ENCODE measurements around the gene ARF6. TPM values are rescaled to one million over a fixed set of nuclear protein-coding genes. Genes with fewer than 3 reads are reported as not detected.

The ARF6 gene
- total RNA-seq, 2 donors from 2014 or later = 136 to 161 TPM

DNA sequence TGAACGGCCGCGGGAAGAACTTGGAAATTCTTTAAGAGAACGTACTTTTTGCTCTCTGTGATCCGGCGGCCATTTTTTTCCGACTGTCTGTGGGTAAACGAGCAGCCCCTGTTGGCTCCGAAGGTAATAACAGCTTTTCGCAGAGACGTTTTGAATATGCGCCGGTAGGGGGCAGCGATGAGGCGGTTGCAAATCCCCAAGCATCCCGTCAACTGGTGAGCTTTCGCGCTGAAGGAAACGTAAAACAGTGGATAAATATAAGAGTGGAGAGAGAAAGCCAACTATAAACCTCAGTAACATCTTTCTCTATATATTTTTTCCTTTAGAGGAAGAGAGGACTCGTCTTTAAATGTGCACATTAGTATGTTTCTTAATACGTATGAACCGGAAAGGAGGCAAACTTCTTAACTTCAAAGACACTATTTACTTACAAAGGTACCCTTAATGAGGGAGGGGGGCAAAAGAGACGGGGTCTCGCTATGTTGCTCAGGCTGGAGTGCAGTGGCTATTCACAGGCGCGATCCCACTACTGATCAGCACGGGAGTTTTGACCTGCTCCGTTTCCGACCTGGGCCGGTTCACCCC lies 30.7 kb upstream of the ARF6 start:
- H3K27ac ChIP-seq = peak overlapping the region; percentile 94
- no peaks in the 10 kb centered on the region for H3K9me3 ChIP-seq
- DNase-seq = peak; percentile 84
- TF ChIP-seq, protein P1, sequence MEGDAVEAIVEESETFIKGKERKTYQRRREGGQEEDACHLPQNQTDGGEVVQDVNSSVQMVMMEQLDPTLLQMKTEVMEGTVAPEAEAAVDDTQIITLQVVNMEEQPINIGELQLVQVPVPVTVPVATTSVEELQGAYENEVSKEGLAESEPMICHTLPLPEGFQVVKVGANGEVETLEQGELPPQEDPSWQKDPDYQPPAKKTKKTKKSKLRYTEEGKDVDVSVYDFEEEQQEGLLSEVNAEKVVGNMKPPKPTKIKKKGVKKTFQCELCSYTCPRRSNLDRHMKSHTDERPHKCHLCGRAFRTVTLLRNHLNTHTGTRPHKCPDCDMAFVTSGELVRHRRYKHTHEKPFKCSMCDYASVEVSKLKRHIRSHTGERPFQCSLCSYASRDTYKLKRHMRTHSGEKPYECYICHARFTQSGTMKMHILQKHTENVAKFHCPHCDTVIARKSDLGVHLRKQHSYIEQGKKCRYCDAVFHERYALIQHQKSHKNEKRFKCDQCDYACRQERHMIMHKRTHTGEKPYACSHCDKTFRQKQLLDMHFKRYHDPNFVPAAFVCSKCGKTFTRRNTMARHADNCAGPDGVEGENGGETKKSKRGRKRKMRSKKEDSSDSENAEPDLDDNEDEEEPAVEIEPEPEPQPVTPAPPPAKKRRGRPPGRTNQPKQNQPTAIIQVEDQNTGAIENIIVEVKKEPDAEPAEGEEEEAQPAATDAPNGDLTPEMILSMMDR (IDR thresholded peaks at IDR 0.05) = peak; percentile 100
- peaks cover under 1% of the 10 kb centered on the region for H3K4me1 ChIP-seq
- no peaks in the 10 kb centered on the region for H3K27me3 ChIP-seq
- peak overlapping the region; percentile 49 for H3K4me3 ChIP-seq
- H3K36me3 ChIP-seq = no peaks in the 10 kb centered on the region
- peak overlapping the region; percentile 64 to 99 for H3K9ac ChIP-seq (ENCODE audit: low read depth in 2 of 2, low read length in 2 of 2)
- intact Hi-C loops (cut with DNase I) = loop anchor here (10.0 kb wide), 1 partner anchor 113 kb away; no protein-coding TSS in a partner anchor

DNA sequence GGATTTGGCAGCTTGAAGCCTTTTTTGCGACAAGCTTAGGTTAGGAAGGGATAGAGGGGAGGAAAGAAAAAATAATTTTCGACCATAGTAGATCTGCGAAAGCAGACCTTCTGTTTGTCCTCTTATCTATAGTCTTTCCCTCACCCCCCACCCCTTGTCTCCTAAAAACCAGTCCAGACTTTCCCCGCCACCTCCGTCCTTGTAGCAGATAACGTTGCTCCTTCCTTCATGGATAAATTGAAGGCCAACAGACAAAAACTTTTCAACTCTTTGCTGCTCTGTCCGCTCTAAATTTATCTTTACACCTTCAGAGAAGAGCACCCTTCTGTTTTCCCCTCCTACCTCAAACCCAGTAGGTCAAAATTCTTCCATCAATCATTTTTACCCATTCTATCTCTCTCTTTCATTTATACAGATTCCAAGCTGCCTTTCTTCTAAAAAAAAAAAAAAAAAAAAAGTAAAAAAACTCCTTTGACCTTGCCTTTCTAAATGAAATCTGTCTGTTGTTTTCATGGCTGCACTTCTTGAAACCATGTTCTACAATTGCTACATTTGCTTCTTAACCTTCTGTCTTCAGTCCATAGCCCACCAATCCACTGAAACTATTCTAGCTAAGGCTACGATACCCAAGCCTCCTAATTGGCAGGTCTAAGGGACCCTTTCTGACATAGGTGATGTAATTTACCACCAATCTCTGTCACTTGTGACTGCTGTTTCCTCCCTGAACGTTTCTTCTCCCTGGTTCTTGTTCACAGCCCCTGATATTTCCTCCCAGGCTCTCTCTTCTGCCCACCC lies 29.2 kb upstream of the ARF6 start:
- TF ChIP-seq, protein P1 (IDR thresholded peaks at IDR 0.05) = no peak
- H3K27ac ChIP-seq = peak overlapping the region; percentile 94
- intact Hi-C loops (cut with DNase I) = loop anchor here (10.0 kb wide), 1 partner anchor 111 kb away; no protein-coding TSS in a partner anchor
- H3K9ac ChIP-seq (ENCODE audit: low read depth in 2 of 2, low read length in 2 of 2) = peak overlapping the region; percentile 67 to 100
- H3K27me3 ChIP-seq = no peaks in the 10 kb centered on the region
- H3K4me1 ChIP-seq = peaks cover 4% of the 10 kb centered on the region
- H3K36me3 ChIP-seq = no peaks in the 10 kb centered on the region
- no peaks in the 10 kb centered on the region for H3K9me3 ChIP-seq
- DNase-seq = peak; percentile 41
- peak overlapping the region; percentile 49 for H3K4me3 ChIP-seq

DNA sequence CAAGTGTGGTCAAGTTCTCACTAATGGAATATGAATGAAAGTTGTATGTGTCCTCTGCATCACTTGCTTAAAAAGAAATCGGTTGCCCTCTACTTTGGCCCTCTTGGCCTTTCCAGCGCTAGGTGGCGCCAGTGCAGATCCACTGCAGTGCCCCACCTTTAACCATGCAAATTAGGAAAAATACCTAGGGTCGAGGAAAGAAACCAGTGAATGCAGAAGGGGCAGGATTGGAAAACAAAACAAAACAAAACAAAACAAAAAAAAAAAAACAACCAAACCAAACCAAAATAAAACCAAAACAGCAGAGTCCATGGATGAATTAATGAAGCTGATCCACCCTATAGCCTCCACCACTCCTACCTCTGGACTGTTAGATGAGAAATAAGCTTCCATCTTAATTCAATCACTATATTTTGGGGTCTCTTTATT lies 27.4 kb upstream of the ARF6 start:
- H3K4me1 ChIP-seq = peaks cover 4% of the 10 kb centered on the region
- TF ChIP-seq, protein P1 (IDR thresholded peaks at IDR 0.05) = peak; percentile 95
- no peaks in the 10 kb centered on the region for H3K9me3 ChIP-seq
- DNase-seq = peak; percentile 91
- no peaks in the 10 kb centered on the region for H3K36me3 ChIP-seq
- no peak overlapping the region for H3K4me3 ChIP-seq
- H3K27me3 ChIP-seq = no peaks in the 10 kb centered on the region
- intact Hi-C loops (cut with DNase I) = loop anchor here (5.0 to 10.0 kb wide), 2 partner anchors 109 to 177 kb away; no protein-coding TSS in a partner anchor
- H3K27ac ChIP-seq = peak overlapping the region; percentile 25
- peak overlapping the region in 1 of 2 donors; percentile 21 for H3K9ac ChIP-seq (ENCODE audit: low read depth in 2 of 2, low read length in 2 of 2)

DNA sequence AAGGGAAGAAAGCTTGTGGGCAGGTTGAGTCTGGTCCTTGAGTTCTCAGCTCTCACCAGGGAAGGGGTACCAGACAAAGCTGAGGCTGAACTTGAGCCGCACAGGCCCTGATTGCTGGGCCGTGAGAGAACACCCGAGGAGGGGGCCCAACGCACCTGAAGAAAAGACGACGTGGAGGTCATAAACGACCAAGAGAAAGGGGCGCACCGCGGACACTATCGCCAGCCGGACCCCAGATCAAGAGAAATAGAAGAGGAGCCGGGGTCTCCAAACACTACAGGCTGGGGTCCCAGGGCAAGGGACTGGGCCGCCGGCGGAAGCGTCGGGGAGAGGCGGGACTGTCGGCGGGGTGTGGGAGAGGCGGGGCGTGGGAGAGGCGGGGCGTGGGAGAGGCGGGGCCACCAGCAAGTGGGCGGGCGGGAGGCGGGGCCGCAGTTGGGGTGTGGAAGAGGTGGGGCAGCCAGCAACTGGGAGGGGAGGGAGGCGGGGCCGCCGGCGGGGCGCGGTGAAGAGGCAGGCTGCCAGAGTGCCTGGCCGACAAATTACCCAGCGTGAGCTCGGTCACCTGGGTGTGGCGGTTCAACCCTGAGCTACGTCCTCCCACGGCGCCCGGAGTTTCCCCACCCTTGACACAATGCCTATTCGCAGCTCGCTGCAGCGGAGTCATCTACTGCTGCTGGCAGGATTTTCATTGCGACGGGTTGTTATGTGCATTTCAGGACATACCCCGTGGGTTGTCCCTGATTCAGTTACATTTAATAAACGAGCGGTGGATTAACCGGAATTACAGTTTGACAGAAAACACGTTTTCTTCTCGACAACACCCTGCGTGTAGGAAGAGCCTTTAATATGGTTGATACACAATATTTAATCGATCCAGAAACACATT lies 24.8 kb upstream of the ARF6 start:
- Histone ChIP-seq H3K27me3 (no peaks in the 10 kb centered on the region), H3K27ac (peak overlapping the region; percentile 77), H3K4me3 (peak overlapping the region; percentile 40), H3K9me3 (no peaks in the 10 kb centered on the region), H3K9ac (ENCODE audit: low read depth in 2 of 2, low read length in 2 of 2) (peak overlapping the region; percentile 81 to 90), H3K4me1 (peaks cover 4% of the 10 kb centered on the region), H3K36me3 (no peaks in the 10 kb centered on the region)
- intact Hi-C loops (cut with DNase I) = loop anchor here (5.0 to 10.0 kb wide), 2 partner anchors 107 to 174 kb away; no protein-coding TSS in a partner anchor
- TF ChIP-seq, protein P1 (IDR thresholded peaks at IDR 0.05) = no peak
- DNase-seq = peak; percentile 99

DNA sequence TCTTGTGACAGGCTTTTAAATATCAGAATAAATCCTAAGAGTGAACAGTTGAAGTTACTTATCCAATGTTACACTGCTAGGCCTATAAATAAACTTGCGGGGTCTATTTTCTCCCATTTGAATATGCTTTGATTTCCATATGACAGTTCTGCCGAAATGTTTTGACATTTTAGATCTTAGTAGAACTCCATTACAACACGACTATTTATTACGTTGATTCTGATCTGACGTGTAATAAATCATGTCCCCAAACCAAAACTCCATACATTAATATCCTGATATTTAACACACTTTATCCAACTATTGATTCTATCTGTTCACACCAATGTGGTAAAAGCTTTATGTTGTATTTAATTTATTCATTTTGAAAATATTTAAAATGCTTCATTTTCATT lies 24.2 kb upstream of the ARF6 start:
- Histone ChIP-seq H3K9me3 (no peaks in the 10 kb centered on the region), H3K4me1 (peaks cover 4% of the 10 kb centered on the region), H3K36me3 (no peaks in the 10 kb centered on the region), H3K4me3 (peak overlapping the region; percentile 16), H3K27me3 (no peaks in the 10 kb centered on the region), H3K9ac (ENCODE audit: low read depth in 2 of 2, low read length in 2 of 2) (peak overlapping the region; percentile 72 to 90), H3K27ac (peak overlapping the region; percentile 77)
- DNase-seq = no peak
- intact Hi-C loops (cut with DNase I) = loop anchor here (5.0 to 10.0 kb wide), 2 partner anchors 106 to 174 kb away; no protein-coding TSS in a partner anchor
- TF ChIP-seq, protein P1 (IDR thresholded peaks at IDR 0.05) = no peak

Measured in colonic mucosa (tissue), 4 donors.